HepG2 (cell line): ENCODE results near the gene TMEM35A. TPM values are rescaled to one million over a fixed set of nuclear protein-coding genes. Genes with fewer than 3 reads are reported as not detected.

Experiments
- ATAC-seq: fragments of 200-7000 bp; cut with Tn5 transposase; 3 replicates; pipeline ENCODE4 v1.9.1; 2020; ENCODE audit warnings: mild to moderate bottlenecking, moderate library complexity
- BruUV-seq: library from RNA; stranded (reverse); fragments of 400-500 nt; replicated peaks from 2 replicates; lab custom pipeline; 2021; lab: Mats Ljungman, UMichigan
- CTCF ChIA-PET: fragments of 300-600 bp; formaldehyde crosslinking; extraction: SDS; loops from one replicate; lab custom pipeline; 2021; ENCODE audit warnings: low total read pairs, inconsistent platforms, low intra/inter-chr PET ratio; lab: Yijun Ruan, JAX
- POLR2A ChIA-PET: fragments of 350-600 bp; sonication (Branson Sonifier 250); formaldehyde crosslinking; loops from one replicate; lab custom pipeline; 2020; ENCODE audit warnings: antibody characterized with exemption, inconsistent platforms; lab: Yijun Ruan, JAX
- DNase-seq: peaks from one replicate; pipeline ENCODE4 v3.0.0-alpha.2; 2015; ENCODE audit warnings: low spot score
- FAIRE-seq: peaks from 3 replicates; lab custom pipeline; 2011; peaks lifted over from hg19 to GRCh38; lab: Jason Lieb, UNC
- H2AFZ ChIP-seq: one replicate; pipeline ENCODE4 v1.6.1; 2011; ENCODE audit warnings: low read length, inconsistent platforms
- H3K27ac ChIP-seq: fragments of 300-600 bp; 3 replicates; pipeline ENCODE4 v1.8.0; 2011; ENCODE audit warnings: mixed run types, mild to moderate bottlenecking, mixed read lengths, low read length, inconsistent platforms; ENCODE audit not compliant: insufficient read depth; ENCODE audit errors: extremely low read length
- H3K27me3 ChIP-seq, 2 experiments: fragments of 200-600 bp in 1 of 2; 2 replicates in 1 of 2; 3 replicates in 1 of 2; pipeline versions ENCODE4 v1.6.0 to v1.8.0; 2011; ENCODE audit warnings: low read length in 2 of 2, mild to moderate bottlenecking in 2 of 2, moderate library complexity in 2 of 2, inconsistent platforms in 1 of 2; ENCODE audit not compliant: insufficient read depth in 2 of 2, control insufficient read depth in 1 of 2
- H3K36me3 ChIP-seq, 2 experiments: fragments of 200-600 bp in 1 of 2; replicated peaks in 1 of 2; 2 replicates in 1 of 2; 3 replicates in 1 of 2; pipeline versions ENCODE4 v1.5.1 to v1.8.0; 2011; ENCODE audit warnings: low read length in 2 of 2, inconsistent platforms in 1 of 2; ENCODE audit not compliant: insufficient read depth in 2 of 2, control insufficient read depth in 1 of 2
- H3K4me1 ChIP-seq: 2 replicates; pipeline ENCODE4 v1.5.1; 2012; ENCODE audit warnings: low read length, inconsistent platforms; ENCODE audit not compliant: insufficient read depth
- H3K4me2 ChIP-seq: 2 replicates; pipeline ENCODE4 v1.6.0; 2011; ENCODE audit warnings: low read depth, low read length, inconsistent platforms
- H3K4me3 ChIP-seq, 3 experiments: fragments of 200-600 bp in 1 of 3; sonication (generic), shearing (Covaris generic) in 1 of 3; replicated peaks in 1 of 3; 2 replicates each; pipeline ENCODE4 v1.5.1; 2011 to 2016; ENCODE audit warnings: low read length in 3 of 3, inconsistent platforms in 2 of 3, low read depth in 2 of 3, mild to moderate bottlenecking in 2 of 3, control low read depth in 1 of 3, mixed read lengths in 1 of 3; ENCODE audit not compliant: insufficient read depth in 1 of 3
- H3K79me2 ChIP-seq: one replicate; pipeline ENCODE4 v1.6.1; 2011; ENCODE audit warnings: low read length, inconsistent platforms; ENCODE audit not compliant: insufficient read depth
- H3K9ac ChIP-seq: 2 replicates; pipeline ENCODE4 v1.6.0; 2011; ENCODE audit warnings: mild to moderate bottlenecking, low read depth, low read length, inconsistent platforms; ENCODE audit not compliant: insufficient read depth
- H3K9me3 ChIP-seq: 2 replicates; pipeline ENCODE4 v1.5.1; 2012; ENCODE audit warnings: mild to moderate bottlenecking, low read length
- H4K20me1 ChIP-seq: 2 replicates; pipeline ENCODE4 v1.6.0; 2011; ENCODE audit warnings: inconsistent platforms, mild to moderate bottlenecking, low read length, moderate library complexity; ENCODE audit not compliant: insufficient read depth
- MAZ ChIP-seq, 2 experiments: sonication (generic) in 1 of 2; formaldehyde crosslinking in 1 of 2; IDR thresholded peaks; 2 replicates each; pipeline versions ENCODE4 v1.5.0 to v1.6.1; 2012 to 2020; ENCODE audit warnings: low read depth in 2 of 2, mild to moderate bottlenecking in 2 of 2, borderline replicate concordance in 1 of 2, improper control_type of control experiment in 1 of 2, low read length in 1 of 2, missing genetic modification reagents in 1 of 2, moderate library complexity in 1 of 2
- MED8 ChIP-seq: sonication (generic); formaldehyde crosslinking; IDR thresholded peaks from 2 replicates; pipeline ENCODE4 v1.8.1; 2023; ENCODE audit warnings: mild to moderate bottlenecking, missing genetic modification reagents; ENCODE audit not compliant: insufficient replicate concordance
- PCBP2 ChIP-seq: fragments of 200-400 bp; formaldehyde crosslinking; optimal IDR thresholded peaks from 2 replicates; pipeline ENCODE3; 2018; ENCODE audit warnings: low read length, low read depth; ENCODE audit not compliant: poor library complexity, severe bottlenecking
- REL ChIP-seq: sonication (generic); formaldehyde crosslinking; conservative IDR thresholded peaks from 2 replicates; pipeline ENCODE4 v1.8.0; 2022; ENCODE audit warnings: mild to moderate bottlenecking, missing genetic modification reagents, moderate library complexity
- SOX5 ChIP-seq: IDR thresholded peaks from 2 replicates; pipeline ENCODE4 v1.6.1; 2016; ENCODE audit warnings: borderline replicate concordance
- SP5 ChIP-seq: IDR thresholded peaks from 2 replicates; pipeline ENCODE4 v1.6.1; 2016; ENCODE audit warnings: low read depth, borderline replicate concordance
- SRF ChIP-seq: IDR thresholded peaks from 2 replicates; pipeline ENCODE4 v1.6.1; 2011; ENCODE audit warnings: mild to moderate bottlenecking, low read depth, low read length, moderate library complexity
- ZBTB3 ChIP-seq: sonication (generic); formaldehyde crosslinking; IDR thresholded peaks from 2 replicates; pipeline ENCODE4 v1.4.0; 2020; ENCODE audit warnings: low read depth, mild to moderate bottlenecking, moderate library complexity, missing genetic modification reagents, borderline replicate concordance
- ZBTB7A ChIP-seq: sonication (generic); formaldehyde crosslinking; IDR thresholded peaks from 2 replicates; pipeline ENCODE4 v1.8.0; 2022; ENCODE audit warnings: mild to moderate bottlenecking, missing genetic modification reagents
- ZFAT ChIP-seq: sonication (generic); formaldehyde crosslinking; conservative IDR thresholded peaks from 2 replicates; pipeline ENCODE4 v1.8.1; 2023; ENCODE audit warnings: missing genetic modification reagents, inconsistent platforms
- ZFP62 ChIP-seq: sonication (generic); formaldehyde crosslinking; IDR thresholded peaks from 2 replicates; pipeline ENCODE4 v1.4.0; 2020; ENCODE audit warnings: missing genetic modification reagents
- ZNF333 ChIP-seq: sonication (generic); formaldehyde crosslinking; IDR thresholded peaks from 2 replicates; pipeline ENCODE4 v1.4.0; 2020; ENCODE audit warnings: mild to moderate bottlenecking, missing genetic modification reagents, borderline replicate concordance
- ZNF614 ChIP-seq: IDR thresholded peaks from 2 replicates; pipeline ENCODE4 v1.6.1; 2018; ENCODE audit warnings: missing biosample characterization, missing genetic modification reagents, inconsistent platforms, borderline replicate concordance
- ZNF761 ChIP-seq: sonication (generic); formaldehyde crosslinking; conservative IDR thresholded peaks from 2 replicates; pipeline ENCODE4 v1.4.0; 2020; ENCODE audit warnings: mild to moderate bottlenecking, missing genetic modification reagents
- ZSCAN21 ChIP-seq: sonication (generic); formaldehyde crosslinking; IDR thresholded peaks from 2 replicates; pipeline ENCODE4 v1.8.0; 2022; ENCODE audit warnings: mild to moderate bottlenecking, missing genetic modification reagents, moderate library complexity, borderline replicate concordance
- WGBS: methylation state at CpG from one replicate; pipeline ENCODE4 v1.1.6; 2017; ENCODE audit warnings: low lambda C conversion rate; 5-methylcytosine and 5-hydroxymethylcytosine counted together
- in situ Hi-C: cut with HindIII; loops from 2 replicates; pipeline ENCODE4 v1.10.0; 2017; ENCODE audit warnings: low pct_unique_long_range_greater_than_20kb; ENCODE audit not compliant: extremely low pct_ligation_motif_present
- intact Hi-C: fragments of 100-400 bp; cut with micrococcal nuclease; formaldehyde crosslinking; loops from one replicate; pipeline ENCODE4 v1.10.0; 2022; ENCODE audit not compliant: unreplicated experiment
- polyA plus RNA-seq, 8 experiments: library from polyadenylated mRNA; depleted of rRNA in 3 of 8; stranded (reverse) in 7 of 8; unstranded in 1 of 8; fragments of >200 nt; fragmentation: Illumina TruSeq in 4 of 8; extraction: Trizol in 4 of 8; gene quantifications; 2 replicates each; pipeline versions ENCODE4 v1.2.1 to v1.2.3, GENCODE V29; 2011 to 2016; ENCODE audit warnings: low read depth in 4 of 8, missing spikeins in 1 of 8, mixed read lengths in 1 of 8; ENCODE audit not compliant: insufficient read depth in 1 of 8
- total RNA-seq, 5 experiments: library from RNA; depleted of rRNA; stranded (reverse); fragments of >200 nt; fragmentation: Illumina TruSeq; extraction: Trizol; gene quantifications; 2 replicates each; pipeline ENCODE4 v1.2.3, GENCODE V29; 2016; ENCODE audit warnings: low read depth in 1 of 5
- TF ChIP-seq, protein P1 (sequence below): sonication (generic); formaldehyde crosslinking; IDR thresholded peaks from 2 replicates; pipeline ENCODE4 v1.4.0; 2020; ENCODE audit warnings: missing genetic modification reagents
- TF ChIP-seq, protein P2 (sequence below): sonication (generic); formaldehyde crosslinking; conservative IDR thresholded peaks from 2 replicates; pipeline ENCODE4 v1.8.1; 2023; ENCODE audit warnings: missing genetic modification reagents

TMEM35A gene
- total and polyA plus RNA-seq, 2 of the 13 experiments (the other 11 are each of a cell fraction or from before 2014, with no cell fraction given) = 0.03 TPM; not detected in 1

DNA sequence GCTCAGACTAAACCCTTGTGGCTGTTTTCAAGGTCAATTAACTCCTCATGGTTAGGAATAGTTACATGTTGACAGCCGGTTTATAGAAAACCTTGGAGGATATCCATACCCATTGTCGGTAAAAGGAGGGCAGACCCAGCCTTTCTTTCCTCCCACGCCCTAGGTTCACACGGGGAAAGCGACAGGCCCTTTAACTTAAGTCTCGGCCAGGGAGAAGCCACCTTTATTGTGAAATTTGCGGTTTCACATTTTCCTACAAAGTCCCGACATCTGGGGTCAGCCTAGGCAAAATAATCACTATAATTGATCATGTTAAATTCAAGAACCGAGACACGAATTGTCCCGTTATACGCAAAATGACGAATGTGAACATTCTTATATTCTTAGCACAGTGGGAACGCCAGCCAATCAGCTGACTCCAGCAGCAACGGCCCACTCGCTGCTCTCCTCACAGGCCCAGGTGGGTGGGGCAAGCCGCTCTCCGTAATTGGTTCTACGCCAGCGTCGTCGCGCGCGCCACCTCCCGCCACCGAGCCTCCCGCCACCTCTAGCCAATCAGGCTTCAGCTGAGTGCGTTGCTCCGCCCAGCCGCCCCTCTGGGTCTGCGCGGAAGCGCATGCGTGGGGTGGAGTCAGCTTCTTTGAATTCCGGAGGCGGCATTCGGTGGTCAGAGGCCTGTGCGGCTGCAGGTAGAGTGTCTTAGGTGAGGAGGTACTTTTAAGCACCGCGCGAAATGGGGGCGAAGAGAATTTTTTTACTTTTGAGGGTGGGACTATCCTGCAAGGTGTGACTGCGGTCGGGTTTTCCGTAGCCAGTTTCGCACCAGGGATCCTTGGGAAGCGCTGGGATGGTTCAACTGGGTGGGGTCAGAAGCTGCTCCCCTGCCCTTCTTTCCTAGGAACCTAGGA lies 19.1 kb downstream of the TMEM35A start, which contains the start of gene CENPI:
Gene CENPI, plus strand, starts transcription at position 659 of the 908 bp plus-strand sequence. CDS start 2,867 bp downstream, outside the sequence.
- FAIRE-seq = no peak
- no TSS peak for BruUV-seq
- CTCF ChIA-PET = no interaction called here
- 0 out of 2 replicates have a peak, but pooled peaks have one; percentile 11 for TF ChIP-seq SOX5 (CRISPR knock-in tag)
- peak; percentile 53; the same call in 1 of the 2 replicates for TF ChIP-seq SP5 (CRISPR knock-in tag)
- TF ChIP-seq MAZ (IDR thresholded peaks at IDR 0.05; ENCODE audit: borderline replicate concordance, low read depth, low read length) = no peak
- TF ChIP-seq MAZ (CRISPR knock-in tag; IDR thresholded peaks at IDR 0.05; ENCODE audit: low read depth) = no peak
- no peak for TF ChIP-seq REL
- TF ChIP-seq ZBTB7A (CRISPR knock-in tag) = no peak
- TF ChIP-seq, protein P1, sequence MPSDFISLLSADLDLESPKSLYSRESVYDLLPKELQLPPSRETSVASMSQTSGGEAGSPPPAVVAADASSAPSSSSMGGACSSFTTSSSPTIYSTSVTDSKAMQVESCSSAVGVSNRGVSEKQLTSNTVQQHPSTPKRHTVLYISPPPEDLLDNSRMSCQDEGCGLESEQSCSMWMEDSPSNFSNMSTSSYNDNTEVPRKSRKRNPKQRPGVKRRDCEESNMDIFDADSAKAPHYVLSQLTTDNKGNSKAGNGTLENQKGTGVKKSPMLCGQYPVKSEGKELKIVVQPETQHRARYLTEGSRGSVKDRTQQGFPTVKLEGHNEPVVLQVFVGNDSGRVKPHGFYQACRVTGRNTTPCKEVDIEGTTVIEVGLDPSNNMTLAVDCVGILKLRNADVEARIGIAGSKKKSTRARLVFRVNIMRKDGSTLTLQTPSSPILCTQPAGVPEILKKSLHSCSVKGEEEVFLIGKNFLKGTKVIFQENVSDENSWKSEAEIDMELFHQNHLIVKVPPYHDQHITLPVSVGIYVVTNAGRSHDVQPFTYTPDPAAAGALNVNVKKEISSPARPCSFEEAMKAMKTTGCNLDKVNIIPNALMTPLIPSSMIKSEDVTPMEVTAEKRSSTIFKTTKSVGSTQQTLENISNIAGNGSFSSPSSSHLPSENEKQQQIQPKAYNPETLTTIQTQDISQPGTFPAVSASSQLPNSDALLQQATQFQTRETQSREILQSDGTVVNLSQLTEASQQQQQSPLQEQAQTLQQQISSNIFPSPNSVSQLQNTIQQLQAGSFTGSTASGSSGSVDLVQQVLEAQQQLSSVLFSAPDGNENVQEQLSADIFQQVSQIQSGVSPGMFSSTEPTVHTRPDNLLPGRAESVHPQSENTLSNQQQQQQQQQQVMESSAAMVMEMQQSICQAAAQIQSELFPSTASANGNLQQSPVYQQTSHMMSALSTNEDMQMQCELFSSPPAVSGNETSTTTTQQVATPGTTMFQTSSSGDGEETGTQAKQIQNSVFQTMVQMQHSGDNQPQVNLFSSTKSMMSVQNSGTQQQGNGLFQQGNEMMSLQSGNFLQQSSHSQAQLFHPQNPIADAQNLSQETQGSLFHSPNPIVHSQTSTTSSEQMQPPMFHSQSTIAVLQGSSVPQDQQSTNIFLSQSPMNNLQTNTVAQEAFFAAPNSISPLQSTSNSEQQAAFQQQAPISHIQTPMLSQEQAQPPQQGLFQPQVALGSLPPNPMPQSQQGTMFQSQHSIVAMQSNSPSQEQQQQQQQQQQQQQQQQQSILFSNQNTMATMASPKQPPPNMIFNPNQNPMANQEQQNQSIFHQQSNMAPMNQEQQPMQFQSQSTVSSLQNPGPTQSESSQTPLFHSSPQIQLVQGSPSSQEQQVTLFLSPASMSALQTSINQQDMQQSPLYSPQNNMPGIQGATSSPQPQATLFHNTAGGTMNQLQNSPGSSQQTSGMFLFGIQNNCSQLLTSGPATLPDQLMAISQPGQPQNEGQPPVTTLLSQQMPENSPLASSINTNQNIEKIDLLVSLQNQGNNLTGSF (CRISPR knock-in tag) = no peak
- no peak for TF ChIP-seq ZNF333 (CRISPR knock-in tag)
- no peak for TF ChIP-seq ZBTB3 (CRISPR knock-in tag)
- TF ChIP-seq SRF = no peak
- no peak for TF ChIP-seq ZNF761 (CRISPR knock-in tag)
- TF ChIP-seq MED8 (CRISPR knock-in tag) = no peak
- TF ChIP-seq ZFAT (CRISPR knock-in tag) = peak; percentile 96
- no peak for TF ChIP-seq ZFP62
- TF ChIP-seq ZNF614 (CRISPR knock-in tag) = no peak
- no peak for TF ChIP-seq PCBP2
- TF ChIP-seq, protein P2, sequence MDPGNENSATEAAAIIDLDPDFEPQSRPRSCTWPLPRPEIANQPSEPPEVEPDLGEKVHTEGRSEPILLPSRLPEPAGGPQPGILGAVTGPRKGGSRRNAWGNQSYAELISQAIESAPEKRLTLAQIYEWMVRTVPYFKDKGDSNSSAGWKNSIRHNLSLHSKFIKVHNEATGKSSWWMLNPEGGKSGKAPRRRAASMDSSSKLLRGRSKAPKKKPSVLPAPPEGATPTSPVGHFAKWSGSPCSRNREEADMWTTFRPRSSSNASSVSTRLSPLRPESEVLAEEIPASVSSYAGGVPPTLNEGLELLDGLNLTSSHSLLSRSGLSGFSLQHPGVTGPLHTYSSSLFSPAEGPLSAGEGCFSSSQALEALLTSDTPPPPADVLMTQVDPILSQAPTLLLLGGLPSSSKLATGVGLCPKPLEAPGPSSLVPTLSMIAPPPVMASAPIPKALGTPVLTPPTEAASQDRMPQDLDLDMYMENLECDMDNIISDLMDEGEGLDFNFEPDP (CRISPR knock-in tag) = no peak
- TF ChIP-seq ZSCAN21 (CRISPR knock-in tag) = no peak

More for the DNA sequence above, 19.1 kb downstream of the TMEM35A start, which contains the start of gene CENPI:
- Histone ChIP-seq H3K4me1 (peaks cover 22% of the 10 kb centered on the region; the same call in 1 of the 2 replicates), H3K27me3 (no peaks in the 10 kb centered on the region), H3K36me3 (no peaks in the 10 kb centered on the region), H2AFZ (no peak within 1 kb of the TSS), H3K4me2 (peak within 1 kb of the TSS; percentile 74), H3K27ac (peak within 1 kb of the TSS; percentile 68), H3K4me3 (peak within 1 kb of the TSS; percentile 53 to 73 (median 63); a peak in 5 of 6 replicates), H3K9ac (peak within 1 kb of the TSS; percentile 66), H3K79me2 (peaks cover 6% of the 10 kb centered on the region), H4K20me1 (no peaks in the 10 kb centered on the region), H3K9me3 (no peaks in the 10 kb centered on the region)
- 0% methylated on average over 3 of the region's 48 CpGs for WGBS
- in situ Hi-C loops = no loop called here
- DNase-seq (peak; percentile 83), ATAC-seq (peak; percentile 99)
- POLR2A ChIA-PET = no interaction called here
- intact Hi-C loops = no loop called here
